M059J (cell line): Measurements from ENCODE around the gene TOP3B. TPM values are rescaled to one million over a fixed set of nuclear protein-coding genes. Genes with fewer than 3 reads are reported as not detected.

Experiments used
- DNase-seq: peaks from one replicate; pipeline ENCODE4 v3.0.0-alpha.2; 2012; ENCODE audit warnings: low read depth
- total RNA-seq: library from RNA; depleted of rRNA; stranded (reverse); fragments of >200 nt; shearing (Covaris generic); gene quantifications from 2 replicates; pipeline ENCODE4 v1.2.3, GENCODE V29; 2014

The TOP3B gene
- total RNA-seq, 1 experiment from 2014 or later, result 17.6 TPM

DNA sequence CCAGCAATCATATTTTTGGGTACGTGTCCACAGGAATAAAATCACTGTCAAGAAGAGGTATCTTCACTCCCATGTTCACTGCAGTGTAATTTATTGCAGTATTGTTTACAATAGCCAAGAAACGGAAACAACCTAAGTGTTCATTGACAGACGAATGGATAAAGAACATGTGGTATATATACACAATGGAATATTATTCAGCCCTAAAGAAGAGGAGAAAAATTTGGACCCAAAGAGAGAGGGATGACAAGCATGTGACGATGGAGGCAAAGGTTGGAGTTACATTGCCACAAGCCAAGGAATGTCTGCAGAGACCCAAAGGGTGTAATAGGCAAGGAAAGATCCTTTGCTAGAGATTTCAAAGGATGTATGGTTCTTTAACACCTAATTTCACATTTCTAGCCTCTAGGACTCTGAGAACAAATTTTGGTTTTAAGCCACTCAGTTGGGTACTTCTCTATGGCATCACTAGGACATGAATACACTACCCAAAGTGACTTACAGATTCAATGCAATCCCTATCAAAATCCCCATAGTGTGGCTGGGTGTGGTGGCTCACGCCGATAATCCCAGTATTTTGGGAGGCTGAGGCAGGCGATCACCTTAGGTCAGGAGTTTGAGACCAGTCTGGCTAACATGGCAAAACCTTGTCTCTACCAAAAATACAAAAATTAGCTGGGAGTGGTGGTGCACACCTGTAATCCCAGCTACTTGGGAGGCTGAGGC, 31.1 kb upstream of the TOP3B start:
- DNase-seq, result no peak

DNA sequence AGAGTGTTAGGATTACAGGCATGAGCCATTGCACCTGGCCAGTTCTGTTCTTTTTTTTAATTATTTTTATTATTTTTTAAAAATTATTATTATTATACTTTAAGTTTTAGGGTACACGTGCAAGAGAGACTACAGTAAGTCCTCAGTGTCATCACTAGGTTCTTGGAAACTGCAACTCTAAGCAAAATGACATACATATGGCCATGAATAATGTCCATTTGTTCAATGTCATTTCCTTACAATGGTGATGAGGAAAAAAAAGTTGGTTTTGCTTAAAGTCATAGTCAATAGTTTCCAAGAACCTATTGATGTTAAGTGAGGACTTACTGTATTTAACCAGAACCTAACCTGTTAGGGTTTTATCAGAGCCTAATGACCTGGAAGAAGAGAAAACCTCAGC, 29.4 kb upstream of the TOP3B start:
- DNase-seq, result no peak

GRCh38 chr22:22010358-22010757, 27.8 kb upstream of the TOP3B start:
- DNase-seq, result no peak

GRCh38 chr22:22009661-22010060, 27.1 kb upstream of the TOP3B start:
- no peak for DNase-seq

- DNase-seq, result no peak
Observed at GRCh38 chr22:22006596-22006990, 24.0 kb upstream of the TOP3B start.

DNA sequence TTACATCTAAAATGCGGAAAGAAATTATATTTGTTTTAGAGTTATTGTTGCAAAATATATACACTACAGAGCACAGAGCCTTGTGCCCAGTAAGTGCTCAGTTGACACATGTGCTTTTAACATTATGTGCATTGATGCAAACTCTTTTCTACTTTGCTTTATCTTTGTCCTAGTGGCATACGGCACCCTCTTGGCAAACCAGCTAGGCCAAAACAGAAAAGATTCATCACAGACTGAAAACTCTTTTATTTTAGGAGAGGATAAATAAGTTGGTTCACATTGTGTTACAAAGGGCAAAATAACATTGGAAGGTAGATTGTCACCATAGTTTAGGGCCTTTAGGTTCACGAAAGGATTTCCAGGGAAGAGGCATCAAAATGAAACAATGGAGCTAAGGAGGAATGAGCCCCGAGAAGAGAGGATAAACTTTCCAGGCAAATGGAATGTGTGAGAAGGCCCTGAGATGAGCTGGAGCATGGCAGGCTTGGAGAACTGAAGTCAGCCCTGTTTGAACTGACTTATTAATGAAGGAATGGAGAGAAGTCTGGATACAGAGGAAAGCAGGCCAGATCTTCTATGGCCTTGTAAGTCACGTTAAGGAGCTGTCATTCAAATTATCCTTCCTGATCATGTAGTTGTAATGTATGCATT, 23.5 kb upstream of the TOP3B start:
- no peak for DNase-seq

DNA sequence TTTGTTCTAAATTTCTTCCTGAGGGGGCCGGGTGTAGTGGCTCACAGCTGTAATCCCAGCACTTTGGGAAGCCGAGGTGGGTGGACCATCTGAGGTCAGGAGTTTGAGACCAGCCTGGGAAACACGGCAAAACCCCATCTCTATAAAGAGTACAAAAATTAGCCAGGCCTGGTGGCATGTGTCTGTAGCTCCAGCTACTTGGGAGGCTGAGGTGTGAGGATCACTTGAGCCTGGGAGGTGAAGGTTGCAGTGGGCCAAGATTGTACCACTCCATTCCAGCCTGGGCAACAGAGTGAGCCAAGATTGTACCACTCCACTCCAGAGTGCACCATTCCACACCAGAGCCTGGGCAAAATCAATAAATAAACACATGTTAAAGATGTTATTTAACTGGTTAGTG, 20.6 kb upstream of the TOP3B start:
- no peak for DNase-seq

GRCh38 chr22:22002526-22003055, 20.0 kb upstream of the TOP3B start:
- no peak for DNase-seq

GRCh38 chr22:22001664-22002525, 19.3 kb upstream of the TOP3B start:
- DNase-seq, result no peak

DNA sequence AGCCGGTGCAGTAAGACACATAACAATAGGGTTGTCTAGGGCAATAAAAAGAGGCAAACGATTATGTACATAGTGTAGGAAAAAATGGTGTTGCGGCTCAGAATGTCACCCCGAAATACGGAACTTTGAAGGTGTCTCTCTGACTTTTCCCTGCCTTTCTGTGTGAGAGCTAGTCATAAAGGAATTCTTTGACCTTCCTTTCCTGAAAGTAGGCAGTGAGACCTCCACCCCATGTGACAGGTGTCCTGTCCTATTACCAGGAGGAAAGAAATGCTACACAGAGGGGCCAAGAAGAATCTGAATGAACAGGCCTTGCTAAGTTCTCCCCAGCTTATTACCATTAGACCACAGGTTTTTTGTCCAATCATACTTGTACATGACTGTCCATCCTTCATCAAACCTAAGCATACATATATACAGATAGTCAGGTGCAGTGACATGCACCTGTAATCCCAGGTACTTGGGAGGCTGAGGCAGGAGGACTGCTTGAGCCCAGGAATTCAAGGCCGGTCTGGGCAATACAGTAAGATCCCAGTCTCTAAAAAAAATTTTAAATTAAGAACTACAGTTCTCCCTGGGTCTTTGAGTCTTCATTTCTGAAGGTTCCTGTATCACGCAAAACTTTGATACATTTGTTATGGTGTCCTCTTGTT, 16.1 kb upstream of the TOP3B start:
- no peak for DNase-seq

DNA sequence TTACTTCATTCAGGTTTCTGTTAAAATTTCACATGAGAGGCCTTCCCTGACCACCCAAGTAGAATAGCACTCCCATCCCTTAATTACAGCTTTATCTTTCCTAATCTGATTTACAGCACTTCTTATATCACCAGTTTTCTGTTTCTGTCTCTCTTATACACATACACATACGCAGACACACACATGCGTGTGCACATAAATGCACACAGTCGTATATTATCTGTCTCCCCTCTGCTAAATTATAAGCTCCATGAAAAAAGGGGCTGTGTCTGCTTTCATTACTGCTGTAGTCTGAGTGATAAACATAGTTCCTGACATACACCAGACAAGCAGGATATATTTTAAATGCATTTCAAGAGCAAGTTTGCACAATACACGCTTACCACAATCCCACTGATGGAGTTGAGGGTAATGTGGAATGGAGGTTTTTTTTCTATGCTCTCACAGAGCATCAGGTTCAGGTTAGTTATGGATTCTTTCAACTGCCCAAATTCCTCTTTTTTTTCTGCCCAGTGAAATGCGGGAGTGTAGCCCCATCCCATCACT, 13.7 kb upstream of the TOP3B start:
- no peak for DNase-seq

- no peak for DNase-seq
Observed at GRCh38 chr22:21995660-21996059, 13.1 kb upstream of the TOP3B start.

DNA sequence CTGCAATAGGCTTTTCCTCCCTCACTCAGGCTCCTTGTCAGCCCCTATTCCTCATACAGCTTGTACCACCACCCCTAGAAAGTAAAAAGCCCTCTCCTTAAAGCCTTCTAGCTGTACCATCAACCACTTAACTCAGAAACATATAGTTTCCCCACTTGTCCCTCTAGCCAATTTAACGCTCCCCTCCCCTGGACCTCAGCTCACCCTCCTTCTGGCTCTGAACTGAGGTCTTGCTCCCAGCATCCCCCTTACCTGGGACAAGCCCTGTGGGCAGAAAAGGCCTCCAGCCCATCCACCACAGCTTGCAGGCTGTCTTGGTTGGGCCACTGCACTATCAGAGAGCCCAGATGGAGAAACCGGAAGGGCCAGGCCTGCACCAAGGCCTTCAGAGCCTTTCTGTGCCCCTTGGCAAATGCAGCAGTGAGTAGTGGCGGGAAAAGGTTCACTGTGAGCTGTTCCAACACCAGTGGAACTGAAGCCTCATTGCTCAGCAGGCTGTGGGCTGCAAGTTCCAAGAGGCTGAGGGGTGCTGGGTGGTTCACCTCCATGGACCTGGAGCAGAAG, 12.4 kb upstream of the TOP3B start:
- no peak for DNase-seq

GRCh38 chr22:21992593-21993237, 10.1 kb upstream of the TOP3B start:
- no peak for DNase-seq

DNA sequence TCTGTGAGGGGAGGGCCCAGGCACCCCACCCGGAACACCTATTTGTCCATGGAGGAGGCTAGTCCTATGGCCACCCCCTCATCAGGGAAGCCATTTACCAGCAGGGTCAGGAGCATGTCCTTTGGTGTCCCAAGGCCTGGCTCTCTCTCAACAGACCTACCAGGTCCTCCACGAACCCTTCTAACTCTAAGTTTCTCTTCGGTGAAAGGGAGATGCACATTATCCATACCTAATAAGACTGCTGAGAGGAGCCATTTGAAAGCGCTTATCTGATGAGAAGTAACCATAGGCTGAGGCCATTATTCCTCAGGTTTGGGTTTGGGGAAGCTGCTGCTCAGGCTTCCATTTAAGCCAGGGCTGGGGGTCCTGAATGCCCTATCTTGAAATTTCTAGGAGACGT, 9.2 kb upstream of the TOP3B start:
- no peak for DNase-seq

- DNase-seq, result no peak
Observed at GRCh38 chr22:21991304-21991596, 8.7 kb upstream of the TOP3B start.

- no peak for DNase-seq
Observed at GRCh38 chr22:21990445-21991303, 8.1 kb upstream of the TOP3B start.

- no peak for DNase-seq
Observed at GRCh38 chr22:21989049-21989448, 6.5 kb upstream of the TOP3B start.

- DNase-seq, result no peak
Observed at GRCh38 chr22:21985214-21985613, 2.6 kb upstream of the TOP3B start.

GRCh38 chr22:21984793-21985192, 2.2 kb upstream of the TOP3B start:
- DNase-seq, result no peak
